ENCODE data around the gene KRTAP5-7.
"Not testable (repeated sequence)": the region's sequence is repeated elsewhere in the genome, so short reads cannot be mapped to it uniquely, and the experiment has no call there.

Gene KRTAP5-7

GRCh38 chr11:71566626-71567599 lies 39.8 kb downstream of the KRTAP5-7 start:
- H3K27me3 Mint-ChIP-seq, result peaks cover 28% of the 10 kb centered on the region
- not testable (repeated sequence) for ATAC-seq (ENCODE audit: low read depth)

GRCh38 chr11:71567633-71568032 lies 40.6 kb downstream of the KRTAP5-7 start:
- H3K27ac Mint-ChIP-seq; H3K36me3 Mint-ChIP-seq; ATAC-seq (ENCODE audit: low read depth); H3K4me3 Mint-ChIP-seq; H3K4me1 Mint-ChIP-seq; H3K9me3 Mint-ChIP-seq; DNase-seq (ENCODE audit: low spot score in 2 of 2): not testable (repeated sequence)
- peaks cover 28% of the 10 kb centered on the region for H3K27me3 Mint-ChIP-seq

More at GRCh38 chr11:71566626-71567599, 39.8 kb downstream of the KRTAP5-7 start:
- H3K4me1 Mint-ChIP-seq; H3K9me3 Mint-ChIP-seq; H3K4me3 Mint-ChIP-seq; DNase-seq (ENCODE audit: low spot score in 2 of 2); H3K36me3 Mint-ChIP-seq; H3K27ac Mint-ChIP-seq: not testable (repeated sequence)

- Mint-ChIP-seq H3K36me3 (peaks cover 3% of the 10 kb centered on the region), H3K27me3 (peaks cover 21% of the 10 kb centered on the region), H3K27ac (no peak overlapping the region), H3K9me3 (no peaks in the 10 kb centered on the region), H3K4me1 (no peaks in the 10 kb centered on the region), H3K4me3 (no peak overlapping the region)
- ATAC-seq (ENCODE audit: low read depth), result no peak
- no peak for DNase-seq (ENCODE audit: low spot score in 2 of 2)
These were observed 41.8 kb downstream of the KRTAP5-7 start for GRCh38 chr11:71568704-71569349.

GRCh38 chr11:71571101-71571850 lies 44.2 kb downstream of the KRTAP5-7 start:
- not testable (repeated sequence) for H3K4me1 Mint-ChIP-seq; H3K9me3 Mint-ChIP-seq; H3K4me3 Mint-ChIP-seq; ATAC-seq (ENCODE audit: low read depth); H3K27ac Mint-ChIP-seq; DNase-seq (ENCODE audit: low spot score in 2 of 2); H3K36me3 Mint-ChIP-seq
- peaks cover 13% of the 10 kb centered on the region for H3K27me3 Mint-ChIP-seq

GRCh38 chr11:71572811-71573210 lies 45.7 kb downstream of the KRTAP5-7 start:
- Mint-ChIP-seq H3K4me1 (no peaks in the 10 kb centered on the region), H3K27ac (no peak overlapping the region), H3K9me3 (no peaks in the 10 kb centered on the region), H3K36me3 (peaks cover 3% of the 10 kb centered on the region), H3K27me3 (peaks cover 7% of the 10 kb centered on the region), H3K4me3 (no peak overlapping the region)
- no peak for ATAC-seq (ENCODE audit: low read depth)
- no peak for DNase-seq (ENCODE audit: low spot score in 2 of 2)

- Mint-ChIP-seq H3K27me3 (peaks cover 7% of the 10 kb centered on the region), H3K27ac (no peak overlapping the region), H3K4me3 (no peak overlapping the region), H3K9me3 (no peaks in the 10 kb centered on the region), H3K4me1 (no peaks in the 10 kb centered on the region), H3K36me3 (peaks cover 3% of the 10 kb centered on the region)
- ATAC-seq (ENCODE audit: low read depth), result no peak
- DNase-seq (ENCODE audit: low spot score in 2 of 2), result no peak
These were observed 47.4 kb downstream of the KRTAP5-7 start for GRCh38 chr11:71574418-71574817.

GRCh38 chr11:71575723-71576424 lies 48.8 kb downstream of the KRTAP5-7 start:
- DNase-seq (ENCODE audit: low spot score in 2 of 2), result no peak
- no peak for ATAC-seq (ENCODE audit: low read depth)
- no peak overlapping the region for H3K27ac Mint-ChIP-seq
- no peak overlapping the region for H3K4me3 Mint-ChIP-seq
- peaks cover 5% of the 10 kb centered on the region for H3K4me1 Mint-ChIP-seq
- peaks cover 4% of the 10 kb centered on the region for H3K27me3 Mint-ChIP-seq
- H3K36me3 Mint-ChIP-seq, result no peaks in the 10 kb centered on the region
- no peaks in the 10 kb centered on the region for H3K9me3 Mint-ChIP-seq

- H3K27me3 Mint-ChIP-seq; H3K36me3 Mint-ChIP-seq; H3K9me3 Mint-ChIP-seq; H3K27ac Mint-ChIP-seq; H3K4me3 Mint-ChIP-seq; H3K4me1 Mint-ChIP-seq; ATAC-seq (ENCODE audit: low read depth); DNase-seq (ENCODE audit: low spot score in 2 of 2): not testable (repeated sequence)
These were observed 49.8 kb downstream of the KRTAP5-7 start for GRCh38 chr11:71576688-71577465.

- Mint-ChIP-seq H3K27ac (no peak overlapping the region), H3K4me3 (no peak overlapping the region), H3K4me1 (peaks cover 7% of the 10 kb centered on the region), H3K27me3 (peaks cover 9% of the 10 kb centered on the region), H3K36me3 (no peaks in the 10 kb centered on the region), H3K9me3 (no peaks in the 10 kb centered on the region)
- ATAC-seq (ENCODE audit: low read depth), result no peak
- DNase-seq (ENCODE audit: low spot score in 2 of 2), result no peak
These were observed 50.5 kb downstream of the KRTAP5-7 start for GRCh38 chr11:71577469-71578004.

Data from memory B cell (primary cell).